Neural crest cell (in vitro differentiated cells): Measurements from ENCODE around the gene DOCK3. TPM values are rescaled to one million over a fixed set of nuclear protein-coding genes. Genes with fewer than 3 reads are reported as not detected.

ENCODE experiments used
- DNase-seq: peaks from one replicate; pipeline ENCODE4 v3.0.0; 2021; ENCODE audit warnings: low read depth, mixed read lengths, low spot score
- H3K27ac Mint-ChIP-seq: one replicate; pipeline ENCODE4 v1.8.0; 2021; ENCODE audit warnings: mild to moderate bottlenecking, mixed read lengths; ENCODE audit not compliant: unreplicated experiment
- H3K27me3 Mint-ChIP-seq: 2 replicates; pipeline ENCODE4 v1.8.0; 2021; ENCODE audit warnings: low read depth, mild to moderate bottlenecking, mixed read lengths
- H3K36me3 Mint-ChIP-seq: 2 replicates; pipeline ENCODE4 v1.8.0; 2021; ENCODE audit warnings: low read depth, mild to moderate bottlenecking, mixed read lengths
- H3K4me1 Mint-ChIP-seq: 2 replicates; pipeline ENCODE4 v1.8.0; 2021; ENCODE audit warnings: mixed read lengths
- H3K4me3 Mint-ChIP-seq: one replicate; pipeline ENCODE4 v1.8.0; 2021; ENCODE audit warnings: mild to moderate bottlenecking, mixed read lengths
- H3K9me3 Mint-ChIP-seq: 2 replicates; pipeline ENCODE4 v1.8.0; 2021; ENCODE audit warnings: mixed read lengths
- CTCF ChIP-seq: fragments of 200-600 bp; sonication (generic); conservative IDR thresholded peaks from 2 replicates; pipeline ENCODE4 v1.5.0; 2021; ENCODE audit warnings: antibody characterized with exemption, mild to moderate bottlenecking
- total RNA-seq: library from RNA; stranded (reverse); gene quantifications from 2 replicates; pipeline ENCODE4 v1.2.1, GENCODE V29; 2021

The DOCK3 gene
- total RNA-seq, 1 donor from 2014 or later, result 5.0 TPM

DNA sequence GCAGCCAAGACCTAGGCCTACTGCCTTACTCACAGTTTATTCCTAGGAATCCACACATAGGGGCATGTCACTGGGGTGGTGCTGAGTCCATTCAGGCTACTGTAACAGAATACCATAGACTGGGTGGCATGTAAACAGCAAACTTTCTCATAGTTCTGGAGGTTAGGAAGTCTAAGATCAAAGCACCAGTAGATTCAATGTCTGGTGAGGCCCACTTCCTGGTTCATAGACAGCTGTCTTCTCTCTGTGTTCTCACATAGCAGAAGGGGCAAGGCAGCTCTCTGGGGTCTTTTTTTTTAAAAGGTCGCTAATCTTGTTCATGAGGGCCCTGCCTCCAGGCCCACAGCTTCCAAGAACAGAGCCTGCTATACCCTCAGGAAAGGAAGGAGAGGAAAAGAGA lies 596.4 kb downstream of the DOCK3 start:
- H3K4me3 Mint-ChIP-seq, result no peak overlapping the region
- DNase-seq, result no peak

DNA sequence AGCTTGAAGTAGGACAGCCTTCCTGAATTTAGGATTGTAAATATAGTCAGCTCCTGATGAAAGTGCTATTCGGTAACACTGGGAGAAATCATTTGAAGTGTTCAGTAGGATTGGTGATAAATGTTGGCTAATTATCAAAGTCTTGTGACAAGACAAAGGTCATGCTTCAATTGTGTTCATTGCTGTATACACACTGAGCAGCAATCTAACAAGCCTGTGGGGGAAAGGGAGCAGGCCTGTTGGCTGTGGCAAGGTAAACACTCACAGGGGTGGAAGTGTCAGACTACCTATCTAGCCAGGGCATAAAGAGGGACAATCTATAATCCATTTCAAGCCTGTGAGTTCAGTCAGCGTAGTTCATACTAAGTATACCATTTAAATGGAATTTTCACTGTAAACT lies 599.3 kb downstream of the DOCK3 start:
- Mint-ChIP-seq H3K27me3 (no peaks in the 10 kb centered on the region), H3K27ac (peak overlapping the region; percentile 8)

More for the DNA sequence above, 596.4 kb downstream of the DOCK3 start:
- no peaks in the 10 kb centered on the region for H3K36me3 Mint-ChIP-seq
- H3K4me1 Mint-ChIP-seq, result peaks cover 39% of the 10 kb centered on the region
- no peak overlapping the region for H3K27ac Mint-ChIP-seq
- TF ChIP-seq CTCF, result no peak
- H3K9me3 Mint-ChIP-seq, result peaks cover 3% of the 10 kb centered on the region
- no peaks in the 10 kb centered on the region for H3K27me3 Mint-ChIP-seq

GRCh38 chr3:51275111-51275805 lies 600.5 kb downstream of the DOCK3 start:
- Mint-ChIP-seq H3K27ac (no peak overlapping the region), H3K36me3 (no peaks in the 10 kb centered on the region), H3K4me3 (no peak overlapping the region), H3K4me1 (peaks cover 40% of the 10 kb centered on the region), H3K9me3 (no peaks in the 10 kb centered on the region), H3K27me3 (no peaks in the 10 kb centered on the region)
- no peak for TF ChIP-seq CTCF
- DNase-seq, result no peak

More for the DNA sequence above, 599.3 kb downstream of the DOCK3 start:
- DNase-seq, result no peak
- no peak for TF ChIP-seq CTCF
- no peak overlapping the region for H3K4me3 Mint-ChIP-seq
- H3K4me1 Mint-ChIP-seq, result peaks cover 40% of the 10 kb centered on the region
- H3K9me3 Mint-ChIP-seq, result no peaks in the 10 kb centered on the region
- H3K36me3 Mint-ChIP-seq, result no peaks in the 10 kb centered on the region

DNA sequence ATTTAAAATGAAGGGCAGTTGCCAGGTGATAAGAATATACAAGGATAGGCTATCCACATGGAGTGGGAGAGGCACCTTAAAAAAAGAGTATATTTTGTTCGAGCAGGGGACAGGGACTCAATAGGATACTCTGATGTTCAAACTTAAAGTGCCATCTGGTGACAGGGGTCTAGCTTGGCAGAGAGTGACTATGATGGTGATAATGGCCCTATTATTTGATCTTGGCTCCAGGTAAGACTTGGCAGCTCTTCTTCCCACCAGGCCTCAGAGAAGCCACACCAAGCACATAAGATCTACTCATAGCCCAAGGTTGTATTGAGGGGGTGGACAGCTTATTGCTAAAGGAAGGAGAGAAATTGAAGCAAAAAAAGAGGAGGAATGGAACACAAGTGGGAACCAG lies 601.3 kb downstream of the DOCK3 start:
- Mint-ChIP-seq H3K27me3 (no peaks in the 10 kb centered on the region), H3K9me3 (no peaks in the 10 kb centered on the region), H3K27ac (peak overlapping the region; percentile 8), H3K4me3 (no peak overlapping the region), H3K4me1 (peaks cover 35% of the 10 kb centered on the region), H3K36me3 (no peaks in the 10 kb centered on the region)
- no peak for DNase-seq
- TF ChIP-seq CTCF, result no peak

DNA sequence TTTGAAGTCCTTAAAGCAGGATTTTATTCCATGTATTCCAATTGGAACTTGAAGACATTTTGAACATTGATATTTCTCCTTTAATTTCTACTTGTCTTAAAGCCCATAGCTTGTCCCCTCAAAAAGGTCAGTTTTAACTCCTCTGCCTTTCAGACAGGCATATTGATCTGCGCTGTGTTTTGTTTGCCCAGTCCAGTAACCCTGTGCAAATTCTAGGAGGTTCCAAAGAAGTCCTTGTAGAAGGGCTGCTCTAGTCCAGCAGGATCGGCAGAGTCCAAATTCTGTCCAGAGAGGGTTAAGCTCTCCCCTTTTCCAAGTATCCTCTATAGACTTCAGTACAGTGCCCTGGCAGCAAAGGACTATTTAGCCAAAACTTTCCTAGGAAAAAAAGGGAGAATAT lies 604.7 kb downstream of the DOCK3 start:
- H3K27ac Mint-ChIP-seq, result no peak overlapping the region
- H3K27me3 Mint-ChIP-seq, result no peaks in the 10 kb centered on the region
- TF ChIP-seq CTCF, result no peak
- H3K9me3 Mint-ChIP-seq, result peaks cover 10% of the 10 kb centered on the region
- H3K4me3 Mint-ChIP-seq, result no peak overlapping the region
- peaks cover 18% of the 10 kb centered on the region for H3K4me1 Mint-ChIP-seq
- H3K36me3 Mint-ChIP-seq, result peaks cover 10% of the 10 kb centered on the region
- no peak for DNase-seq
